Osteoblast (primary cell): ENCODE results near the gene KCNQ1. TPM values are rescaled to one million over a fixed set of nuclear protein-coding genes. Genes with fewer than 3 reads are reported as not detected.
A peak's percentile ranks its signal among the peaks of the same experiment; 100 is the strongest.

Experiments used
- DNase-seq: peaks from one replicate; pipeline ENCODE4 v3.0.0; 2011; ENCODE audit warnings: low spot score, mixed read lengths; ENCODE audit not compliant: insufficient read length; ENCODE audit errors: missing footprints
- H2AFZ ChIP-seq: 2 replicates; pipeline ENCODE4 v1.6.0; 2011; ENCODE audit warnings: mild to moderate bottlenecking, low read length
- H3K27ac ChIP-seq: 2 replicates; pipeline ENCODE4 v1.5.1; 2011; ENCODE audit warnings: mild to moderate bottlenecking, low read depth, low read length, moderate library complexity
- H3K27me3 ChIP-seq: 2 replicates; pipeline ENCODE4 v1.6.0; 2012; ENCODE audit warnings: mild to moderate bottlenecking, control low read depth, inconsistent platforms, low read length, moderate library complexity; ENCODE audit not compliant: insufficient read depth
- H3K36me3 ChIP-seq: 2 replicates; pipeline ENCODE4 v1.5.1; 2011; ENCODE audit warnings: mild to moderate bottlenecking, low read length, control low read depth, moderate library complexity; ENCODE audit not compliant: insufficient read depth
- H3K4me1 ChIP-seq: 2 replicates; pipeline ENCODE4 v1.5.1; 2011; ENCODE audit warnings: mild to moderate bottlenecking, low read length, control low read depth, moderate library complexity; ENCODE audit not compliant: insufficient read depth
- H3K4me2 ChIP-seq: 2 replicates; pipeline ENCODE4 v1.6.0; 2011; ENCODE audit warnings: mild to moderate bottlenecking, low read length; ENCODE audit not compliant: insufficient read depth
- H3K4me3 ChIP-seq: fragments of 200-600 bp; sonication (generic); 3 replicates; pipeline ENCODE4 v1.5.1; 2012; ENCODE audit warnings: mild to moderate bottlenecking, low read length, inconsistent platforms; ENCODE audit not compliant: insufficient read depth
- H3K79me2 ChIP-seq: 2 replicates; pipeline ENCODE4 v1.6.0; 2012; ENCODE audit warnings: mild to moderate bottlenecking, low read length, control low read depth, inconsistent platforms; ENCODE audit not compliant: insufficient read depth
- H3K9me3 ChIP-seq: 2 replicates; pipeline ENCODE4 v1.5.1; 2011; ENCODE audit warnings: low read depth, low read length, control low read depth
- H4K20me1 ChIP-seq: 2 replicates; pipeline ENCODE4 v1.6.0; 2012; ENCODE audit warnings: mild to moderate bottlenecking, low read length, control low read depth; ENCODE audit not compliant: insufficient read depth
- total RNA-seq: library from RNA; depleted of rRNA; stranded (reverse); fragments of >200 nt; gene quantifications from 2 replicates; pipeline ENCODE4 v1.2.3, GENCODE V29; 2012
- TF ChIP-seq, protein P1 (sequence below): IDR thresholded peaks from 2 replicates; pipeline ENCODE4 v1.5.1; 2011; ENCODE audit warnings: mild to moderate bottlenecking, low read depth, low read length, moderate library complexity; ENCODE audit errors: extremely low read depth

The KCNQ1 gene
- total RNA-seq, 1 donor: not detected

DNA sequence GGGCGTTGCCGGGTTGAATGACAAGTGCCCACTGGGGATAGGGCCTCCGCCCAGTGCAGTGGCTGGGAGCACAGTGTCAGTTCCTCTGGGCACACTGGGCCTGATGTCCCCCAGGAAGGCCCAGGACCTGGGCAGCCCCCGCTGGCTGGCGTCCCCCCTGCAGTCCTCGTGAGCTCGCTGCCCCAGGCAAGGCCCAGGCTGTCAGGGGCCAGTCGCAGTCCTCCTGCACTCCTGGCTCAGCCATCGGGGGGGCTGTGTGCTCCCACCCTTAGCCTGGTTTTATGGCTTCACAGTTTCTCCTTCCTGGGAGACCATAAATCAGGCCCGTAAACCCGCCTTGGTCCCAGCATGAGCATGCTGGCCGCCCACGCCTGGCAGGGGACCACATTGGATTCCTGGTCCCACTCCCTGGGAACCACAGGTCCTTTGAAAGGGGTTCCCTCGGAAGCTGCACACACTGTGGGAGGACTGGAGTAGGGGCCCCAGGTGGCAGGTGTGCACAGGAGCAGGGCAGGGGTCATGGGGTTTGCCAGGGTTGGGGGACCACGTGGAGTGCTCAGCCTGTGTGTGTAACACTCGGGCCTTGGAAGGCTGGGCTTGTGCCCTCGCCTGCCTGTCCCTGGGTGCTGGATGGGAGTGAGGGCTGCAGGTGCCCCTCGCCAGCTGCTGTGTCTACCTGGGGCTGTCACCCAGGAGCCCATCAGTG, 141.4 kb downstream of the KCNQ1 start:
- Histone ChIP-seq H3K27me3 (no peaks in the 10 kb centered on the region), H2AFZ (no peak overlapping the region), H3K27ac (no peak overlapping the region), H3K36me3 (no peaks in the 10 kb centered on the region), H3K4me2 (no peak overlapping the region), H3K4me3 (no peak overlapping the region), H3K9me3 (no peaks in the 10 kb centered on the region), H4K20me1 (no peaks in the 10 kb centered on the region), H3K4me1 (no peaks in the 10 kb centered on the region), H3K79me2 (no peaks in the 10 kb centered on the region)
- TF ChIP-seq, protein P1, sequence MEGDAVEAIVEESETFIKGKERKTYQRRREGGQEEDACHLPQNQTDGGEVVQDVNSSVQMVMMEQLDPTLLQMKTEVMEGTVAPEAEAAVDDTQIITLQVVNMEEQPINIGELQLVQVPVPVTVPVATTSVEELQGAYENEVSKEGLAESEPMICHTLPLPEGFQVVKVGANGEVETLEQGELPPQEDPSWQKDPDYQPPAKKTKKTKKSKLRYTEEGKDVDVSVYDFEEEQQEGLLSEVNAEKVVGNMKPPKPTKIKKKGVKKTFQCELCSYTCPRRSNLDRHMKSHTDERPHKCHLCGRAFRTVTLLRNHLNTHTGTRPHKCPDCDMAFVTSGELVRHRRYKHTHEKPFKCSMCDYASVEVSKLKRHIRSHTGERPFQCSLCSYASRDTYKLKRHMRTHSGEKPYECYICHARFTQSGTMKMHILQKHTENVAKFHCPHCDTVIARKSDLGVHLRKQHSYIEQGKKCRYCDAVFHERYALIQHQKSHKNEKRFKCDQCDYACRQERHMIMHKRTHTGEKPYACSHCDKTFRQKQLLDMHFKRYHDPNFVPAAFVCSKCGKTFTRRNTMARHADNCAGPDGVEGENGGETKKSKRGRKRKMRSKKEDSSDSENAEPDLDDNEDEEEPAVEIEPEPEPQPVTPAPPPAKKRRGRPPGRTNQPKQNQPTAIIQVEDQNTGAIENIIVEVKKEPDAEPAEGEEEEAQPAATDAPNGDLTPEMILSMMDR: no peak
- peak; percentile 30 for DNase-seq

DNA sequence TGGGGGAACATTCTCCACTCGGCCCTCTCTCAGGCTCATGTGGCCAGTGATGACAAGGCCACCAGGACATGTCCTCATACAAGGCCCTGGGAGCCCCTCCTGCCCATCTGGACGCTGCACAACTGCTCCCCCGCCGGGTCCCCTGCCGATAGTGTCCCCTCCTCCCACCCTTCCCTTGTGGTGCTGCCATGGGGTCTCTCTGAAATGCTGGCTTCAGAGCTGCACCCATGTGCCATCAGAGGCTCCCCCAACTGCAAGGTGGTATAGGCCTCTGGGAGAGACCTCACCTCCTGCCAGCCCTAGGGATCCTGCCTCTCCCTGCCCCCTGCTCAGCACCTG, 142.0 kb downstream of the KCNQ1 start:
- DNase-seq: peak; percentile 47
- TF ChIP-seq, protein P1: no peak
- H3K36me3 ChIP-seq: no peaks in the 10 kb centered on the region
- H4K20me1 ChIP-seq: no peaks in the 10 kb centered on the region
- no peaks in the 10 kb centered on the region for H3K79me2 ChIP-seq
- H3K4me3 ChIP-seq: no peak overlapping the region
- H3K4me1 ChIP-seq: no peaks in the 10 kb centered on the region
- no peak overlapping the region for H2AFZ ChIP-seq
- no peak overlapping the region for H3K27ac ChIP-seq
- no peak overlapping the region for H3K4me2 ChIP-seq
- H3K27me3 ChIP-seq: no peaks in the 10 kb centered on the region
- H3K9me3 ChIP-seq: no peaks in the 10 kb centered on the region

DNA sequence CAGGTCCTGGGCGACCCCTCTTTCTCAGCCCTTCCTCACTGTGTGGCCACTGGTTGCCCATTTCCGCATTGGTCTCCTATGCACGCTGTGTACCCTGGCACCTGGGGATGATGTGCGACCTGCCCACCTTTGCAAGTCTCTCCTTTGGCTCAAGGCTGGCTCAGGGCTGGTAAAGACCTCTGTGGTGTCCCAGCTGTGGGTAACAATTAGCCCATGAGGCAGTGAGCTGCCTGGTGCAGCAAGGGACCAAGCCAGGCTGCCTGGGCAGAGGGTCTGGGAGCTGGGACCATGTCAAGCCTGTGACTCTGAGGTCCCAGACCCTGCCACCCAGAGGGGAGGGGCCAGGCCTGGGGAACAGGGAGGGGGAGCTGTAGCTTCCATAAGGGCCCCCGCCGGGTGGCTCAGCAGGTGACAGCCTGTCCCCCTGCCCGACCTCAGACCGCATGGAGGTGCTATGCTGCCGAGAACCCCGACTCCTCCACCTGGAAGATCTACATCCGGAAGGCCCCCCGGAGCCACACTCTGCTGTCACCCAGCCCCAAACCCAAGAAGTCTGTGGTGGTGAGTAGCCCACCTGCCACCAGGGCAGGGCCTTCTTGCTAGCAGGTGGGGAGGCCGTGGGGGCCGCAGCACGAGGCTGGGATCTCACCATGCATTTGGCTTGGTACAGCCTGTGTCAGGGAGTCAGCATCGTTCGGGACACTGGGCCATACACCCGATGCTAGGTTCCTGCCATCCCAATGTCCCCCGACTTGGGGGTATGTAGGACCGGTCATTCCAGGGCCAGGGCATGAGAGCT, 142.5 kb downstream of the KCNQ1 start:
- Histone ChIP-seq H3K27ac (no peak overlapping the region), H3K4me3 (no peak overlapping the region), H3K9me3 (no peaks in the 10 kb centered on the region), H2AFZ (no peak overlapping the region), H3K27me3 (no peaks in the 10 kb centered on the region), H3K4me2 (no peak overlapping the region), H3K79me2 (no peaks in the 10 kb centered on the region), H4K20me1 (no peaks in the 10 kb centered on the region), H3K4me1 (no peaks in the 10 kb centered on the region), H3K36me3 (no peaks in the 10 kb centered on the region)
- TF ChIP-seq, protein P1: no peak
- peak; percentile 77 for DNase-seq
